Measurements from ENCODE around the gene STAM2.

DNA sequence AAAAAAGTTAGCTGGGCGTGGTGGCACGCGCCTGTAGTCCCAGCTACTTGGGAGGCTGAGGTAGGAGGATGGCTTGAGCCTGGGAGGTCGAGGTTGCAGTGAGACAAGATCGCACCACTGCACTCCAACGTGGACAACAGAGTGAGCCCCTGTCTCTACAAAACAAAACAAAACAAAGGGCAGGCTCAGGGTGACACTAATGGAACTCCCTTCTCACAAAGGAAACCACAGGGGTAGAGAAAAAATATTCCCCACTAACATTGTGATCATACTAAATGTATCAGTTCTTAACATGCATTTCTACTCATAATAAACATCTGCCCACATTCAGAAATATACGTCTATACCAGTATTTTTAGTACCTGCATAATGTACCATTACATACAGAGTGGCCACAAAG lies 21.1 kb downstream of the STAM2 start:
- TF ChIP-seq, protein P1, sequence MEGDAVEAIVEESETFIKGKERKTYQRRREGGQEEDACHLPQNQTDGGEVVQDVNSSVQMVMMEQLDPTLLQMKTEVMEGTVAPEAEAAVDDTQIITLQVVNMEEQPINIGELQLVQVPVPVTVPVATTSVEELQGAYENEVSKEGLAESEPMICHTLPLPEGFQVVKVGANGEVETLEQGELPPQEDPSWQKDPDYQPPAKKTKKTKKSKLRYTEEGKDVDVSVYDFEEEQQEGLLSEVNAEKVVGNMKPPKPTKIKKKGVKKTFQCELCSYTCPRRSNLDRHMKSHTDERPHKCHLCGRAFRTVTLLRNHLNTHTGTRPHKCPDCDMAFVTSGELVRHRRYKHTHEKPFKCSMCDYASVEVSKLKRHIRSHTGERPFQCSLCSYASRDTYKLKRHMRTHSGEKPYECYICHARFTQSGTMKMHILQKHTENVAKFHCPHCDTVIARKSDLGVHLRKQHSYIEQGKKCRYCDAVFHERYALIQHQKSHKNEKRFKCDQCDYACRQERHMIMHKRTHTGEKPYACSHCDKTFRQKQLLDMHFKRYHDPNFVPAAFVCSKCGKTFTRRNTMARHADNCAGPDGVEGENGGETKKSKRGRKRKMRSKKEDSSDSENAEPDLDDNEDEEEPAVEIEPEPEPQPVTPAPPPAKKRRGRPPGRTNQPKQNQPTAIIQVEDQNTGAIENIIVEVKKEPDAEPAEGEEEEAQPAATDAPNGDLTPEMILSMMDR (IDR thresholded peaks at IDR 0.05; ENCODE audit: insufficient read depth, low read length) = no peak
- TF ChIP-seq POLR2AphosphoS5 (IDR thresholded peaks at IDR 0.05; ENCODE audit: low read depth) = no peak
- no peak for TF ChIP-seq GABPA (IDR thresholded peaks at IDR 0.05; ENCODE audit: low read depth)
- TF ChIP-seq, protein P2, sequence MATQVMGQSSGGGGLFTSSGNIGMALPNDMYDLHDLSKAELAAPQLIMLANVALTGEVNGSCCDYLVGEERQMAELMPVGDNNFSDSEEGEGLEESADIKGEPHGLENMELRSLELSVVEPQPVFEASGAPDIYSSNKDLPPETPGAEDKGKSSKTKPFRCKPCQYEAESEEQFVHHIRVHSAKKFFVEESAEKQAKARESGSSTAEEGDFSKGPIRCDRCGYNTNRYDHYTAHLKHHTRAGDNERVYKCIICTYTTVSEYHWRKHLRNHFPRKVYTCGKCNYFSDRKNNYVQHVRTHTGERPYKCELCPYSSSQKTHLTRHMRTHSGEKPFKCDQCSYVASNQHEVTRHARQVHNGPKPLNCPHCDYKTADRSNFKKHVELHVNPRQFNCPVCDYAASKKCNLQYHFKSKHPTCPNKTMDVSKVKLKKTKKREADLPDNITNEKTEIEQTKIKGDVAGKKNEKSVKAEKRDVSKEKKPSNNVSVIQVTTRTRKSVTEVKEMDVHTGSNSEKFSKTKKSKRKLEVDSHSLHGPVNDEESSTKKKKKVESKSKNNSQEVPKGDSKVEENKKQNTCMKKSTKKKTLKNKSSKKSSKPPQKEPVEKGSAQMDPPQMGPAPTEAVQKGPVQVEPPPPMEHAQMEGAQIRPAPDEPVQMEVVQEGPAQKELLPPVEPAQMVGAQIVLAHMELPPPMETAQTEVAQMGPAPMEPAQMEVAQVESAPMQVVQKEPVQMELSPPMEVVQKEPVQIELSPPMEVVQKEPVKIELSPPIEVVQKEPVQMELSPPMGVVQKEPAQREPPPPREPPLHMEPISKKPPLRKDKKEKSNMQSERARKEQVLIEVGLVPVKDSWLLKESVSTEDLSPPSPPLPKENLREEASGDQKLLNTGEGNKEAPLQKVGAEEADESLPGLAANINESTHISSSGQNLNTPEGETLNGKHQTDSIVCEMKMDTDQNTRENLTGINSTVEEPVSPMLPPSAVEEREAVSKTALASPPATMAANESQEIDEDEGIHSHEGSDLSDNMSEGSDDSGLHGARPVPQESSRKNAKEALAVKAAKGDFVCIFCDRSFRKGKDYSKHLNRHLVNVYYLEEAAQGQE (IDR thresholded peaks at IDR 0.05; ENCODE audit: insufficient replicate concordance, low read depth) = no peak

All from HL-60 (cell line).